MV-4-11 (cell line): ENCODE measurements around the gene HSBP1L1.
A peak's percentile ranks its signal among the peaks of the same experiment; 100 is the strongest.

ENCODE experiments used
- DNase-seq: peaks from one replicate; lab custom pipeline; 2025; lab: John Stamatoyannopoulos, UW

Gene HSBP1L1

DNA sequence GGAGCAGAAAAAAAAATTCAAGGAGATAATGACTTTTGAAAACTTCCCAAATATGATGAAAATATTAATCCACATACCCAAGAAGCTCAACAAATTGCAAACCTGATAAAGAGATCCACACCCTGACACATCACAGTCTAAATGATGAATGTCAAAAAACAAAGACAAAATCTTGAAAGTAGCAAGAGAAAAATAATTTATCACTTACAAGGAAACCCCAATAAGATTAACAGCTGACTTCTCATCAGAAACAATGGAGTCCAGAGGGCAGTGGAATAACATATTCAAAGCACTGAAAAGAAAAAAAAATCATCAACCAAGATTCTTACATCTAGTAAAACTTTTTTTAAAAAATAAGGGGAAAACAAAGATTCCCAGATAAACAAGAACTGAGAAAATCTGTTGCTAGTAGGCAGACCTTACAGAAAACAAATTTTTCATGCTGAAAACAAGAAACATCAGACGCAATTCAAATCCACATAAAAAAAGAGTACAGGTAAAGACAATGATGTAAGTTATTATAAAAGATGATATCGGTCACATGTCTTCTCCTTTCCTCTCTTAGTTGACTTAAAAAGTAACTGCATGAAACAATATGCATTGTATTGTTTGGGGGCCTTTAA is 34.3 kb upstream of the HSBP1L1 start:
- DNase-seq, result no peak

DNA sequence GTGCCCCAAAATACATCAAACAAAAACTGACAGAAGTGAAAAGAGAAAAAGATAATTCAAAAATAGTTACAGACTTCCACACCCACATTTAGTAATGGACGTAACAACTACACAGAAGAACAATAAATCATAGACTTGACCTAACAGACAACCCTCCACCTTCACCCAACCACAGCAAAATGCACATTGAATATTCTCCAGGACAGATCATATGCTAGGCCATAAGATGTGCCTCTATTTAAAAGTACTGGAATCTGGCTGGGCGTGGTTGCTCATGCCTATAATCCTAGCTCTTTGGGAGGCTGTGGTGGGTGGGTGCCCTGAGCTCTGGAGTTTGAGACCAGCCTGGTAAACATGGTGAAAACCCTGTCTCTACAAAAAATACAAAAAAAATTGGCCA is 33.0 kb upstream of the HSBP1L1 start:
- DNase-seq, result no peak

DNA sequence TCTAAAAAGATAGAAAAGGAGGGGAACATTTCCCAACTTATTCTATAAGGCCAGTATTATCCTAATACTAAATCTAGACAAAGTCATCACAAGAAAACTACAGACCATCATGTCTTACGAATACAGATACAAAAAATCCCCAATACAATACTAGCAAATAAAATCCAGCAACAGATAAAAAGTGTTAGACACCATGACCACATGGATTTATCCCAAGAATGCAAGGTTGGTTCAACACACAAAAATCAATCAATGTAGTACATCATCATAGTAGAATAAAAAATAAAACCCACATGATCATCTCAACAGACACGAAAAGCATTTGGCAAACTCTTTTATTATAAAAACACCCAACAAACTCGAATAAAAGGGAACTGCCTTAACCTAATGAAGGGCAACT is 31.5 kb upstream of the HSBP1L1 start:
- no peak for DNase-seq

DNA sequence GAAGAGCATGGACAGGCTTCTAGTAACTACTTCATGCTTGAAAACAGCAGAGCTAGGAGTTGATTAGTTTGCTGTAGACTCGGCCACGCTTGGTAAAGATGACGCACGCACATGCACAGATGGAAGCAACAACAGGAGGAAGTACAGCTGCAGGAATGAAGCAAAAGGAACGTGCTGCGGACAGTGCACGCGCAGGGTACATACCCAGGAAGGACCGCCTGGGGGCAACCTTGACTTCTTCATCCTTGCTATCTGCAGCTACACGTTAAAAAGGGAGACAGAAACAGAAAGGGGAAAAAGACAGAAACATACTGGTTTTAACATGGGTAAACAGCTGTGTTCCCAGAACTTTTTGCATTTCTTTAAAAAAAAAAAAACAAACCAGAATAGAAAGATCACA is 30.7 kb upstream of the HSBP1L1 start:
- peak; percentile 91 for DNase-seq

DNA sequence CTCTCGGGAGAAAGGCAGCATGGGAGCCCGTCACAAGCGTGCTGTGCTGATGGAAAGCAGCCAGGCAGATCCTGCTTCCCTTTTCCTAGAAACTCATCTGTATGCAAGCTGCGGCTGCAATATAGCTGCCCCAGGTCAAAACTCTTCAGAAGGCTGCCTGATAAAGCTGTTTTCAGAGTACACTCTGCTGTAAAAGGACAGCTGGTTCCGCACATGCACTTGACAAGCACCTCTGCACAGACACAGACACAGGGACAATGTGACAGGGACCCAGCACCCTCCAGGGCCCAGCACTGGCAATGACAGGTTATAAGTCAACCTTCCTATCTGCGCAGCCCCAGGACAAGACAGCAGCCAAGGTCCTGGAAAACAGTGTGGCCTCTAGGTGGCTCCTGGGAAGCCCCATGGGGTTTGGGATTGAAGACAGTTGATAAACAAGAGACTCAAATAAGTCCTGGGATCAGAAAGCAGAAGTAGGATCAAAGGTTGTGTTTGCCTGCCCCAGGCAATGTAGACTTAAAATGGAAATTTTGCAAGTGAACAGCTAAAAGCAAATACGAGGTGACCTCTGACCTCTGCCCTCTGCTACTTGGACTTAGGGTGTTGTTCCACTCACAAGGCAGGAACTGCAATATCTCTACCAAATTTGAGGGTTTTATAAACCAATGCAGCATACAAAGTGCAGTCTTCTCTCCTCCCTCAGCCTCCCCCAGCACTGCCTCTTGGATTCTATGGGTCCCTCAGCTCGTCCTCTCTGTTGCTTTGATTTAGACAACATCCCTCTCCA is 29.9 kb upstream of the HSBP1L1 start:
- peak; percentile 89 for DNase-seq

DNA sequence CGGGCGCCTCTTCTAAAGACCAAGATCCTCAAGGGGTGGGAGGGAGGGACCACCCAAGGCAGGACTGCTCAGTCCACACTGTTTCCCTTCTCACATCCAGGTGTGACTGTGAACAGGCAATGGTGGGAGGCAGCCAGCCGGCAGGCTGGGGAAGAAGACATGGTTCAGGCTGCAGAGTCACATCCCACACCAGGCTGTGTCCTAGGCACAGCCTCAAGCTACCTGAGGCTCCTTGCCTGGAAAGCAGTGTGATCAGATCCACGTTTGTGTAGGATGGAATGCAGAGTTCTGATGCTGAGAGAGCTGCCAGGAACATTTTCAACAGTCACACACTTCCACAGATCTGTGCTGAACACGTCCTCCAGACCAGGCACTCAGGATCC is 29.4 kb upstream of the HSBP1L1 start:
- DNase-seq, result no peak

DNA sequence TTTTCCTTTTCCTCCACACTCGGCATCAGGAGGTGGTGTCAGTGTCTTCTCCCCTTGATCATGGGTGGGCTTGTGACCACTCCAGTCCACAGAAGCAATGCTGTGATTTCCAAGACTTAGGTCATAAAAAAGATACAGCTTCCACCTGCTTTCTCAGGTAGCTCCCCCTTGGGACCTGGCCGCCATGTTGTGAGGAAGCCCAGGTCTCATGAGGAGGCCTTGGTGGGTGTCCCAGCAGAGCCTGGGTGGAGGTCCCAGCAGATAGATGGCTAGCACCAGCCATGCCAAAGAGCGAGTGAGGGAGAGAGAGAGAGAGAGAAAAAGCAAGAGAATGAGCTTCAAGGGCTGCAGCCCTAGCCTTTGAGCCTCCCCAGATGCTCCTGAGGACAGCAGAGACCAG is 28.9 kb upstream of the HSBP1L1 start:
- DNase-seq, result no peak

DNA sequence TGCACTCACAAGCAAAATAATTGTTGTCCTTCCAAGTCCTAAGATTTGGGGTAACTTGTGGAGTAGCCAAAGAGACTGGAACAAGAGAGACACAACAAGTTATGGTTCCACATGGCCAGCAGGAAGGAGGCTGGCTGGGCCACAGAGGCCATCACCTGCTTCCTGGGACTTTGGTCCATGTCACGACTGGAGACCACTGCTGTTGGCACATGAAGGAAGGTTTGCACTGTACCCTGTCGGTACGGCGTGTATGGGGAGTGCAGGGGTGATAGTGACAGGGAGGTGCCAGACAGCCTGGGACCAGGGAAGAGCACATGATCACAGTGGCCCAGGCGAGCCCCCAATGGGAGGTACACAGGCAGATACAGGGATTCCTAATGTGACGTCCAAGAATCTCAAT is 28.5 kb upstream of the HSBP1L1 start:
- DNase-seq, result no peak

DNA sequence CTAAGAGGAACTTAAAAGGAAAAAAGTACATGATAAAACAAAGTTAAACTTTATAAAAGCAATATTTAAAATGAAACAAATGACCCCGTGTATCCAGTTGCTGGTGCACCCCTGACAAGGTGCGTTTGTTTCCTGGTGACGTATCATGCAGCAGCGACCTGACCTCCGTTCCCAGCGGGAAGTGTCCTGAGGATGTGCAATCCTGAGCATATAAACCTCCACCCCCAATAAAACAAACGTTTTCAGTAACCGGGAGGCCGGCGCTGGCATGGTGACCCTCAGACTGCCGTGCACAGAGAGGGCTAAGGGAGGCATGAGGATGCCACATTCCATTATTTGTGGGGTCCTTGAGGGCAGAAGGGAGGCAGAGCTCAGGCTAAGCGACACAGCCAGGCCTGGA is 27.8 kb upstream of the HSBP1L1 start:
- no peak for DNase-seq

DNA sequence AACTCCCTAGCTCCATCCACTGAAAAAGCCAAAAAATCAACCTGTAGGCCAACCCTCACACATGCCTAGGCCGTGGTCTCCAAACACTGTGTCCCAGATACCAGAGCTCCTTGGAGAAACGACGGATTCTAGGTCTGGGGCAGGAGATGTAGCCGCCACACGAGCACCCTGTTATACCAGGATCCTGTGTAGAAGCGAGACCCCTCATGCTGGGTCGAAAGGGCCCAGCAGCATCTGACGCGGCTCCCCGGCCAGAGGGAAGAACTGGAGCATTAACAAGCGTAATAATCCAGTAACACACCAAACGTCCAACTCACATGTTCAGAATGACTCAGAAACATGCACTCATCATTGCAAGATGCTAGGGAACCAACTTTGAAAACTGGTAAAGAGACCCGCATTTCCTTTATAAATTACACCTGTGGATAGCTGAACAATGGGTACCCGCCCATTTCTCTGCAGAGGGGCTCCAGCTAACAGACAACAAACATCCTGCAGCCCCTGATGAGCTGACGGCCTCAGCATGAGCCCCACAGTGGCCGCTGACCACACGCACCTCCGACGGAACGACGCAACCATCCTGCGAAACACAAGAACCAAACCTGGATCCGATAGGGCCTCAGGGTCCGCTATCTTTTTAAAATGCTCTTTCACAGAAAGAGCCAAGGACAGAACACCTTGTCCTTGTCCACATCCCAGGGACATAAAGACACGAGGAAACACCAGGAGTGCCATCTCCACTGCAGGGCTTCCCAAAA is 27.2 kb upstream of the HSBP1L1 start:
- DNase-seq, result no peak

DNA sequence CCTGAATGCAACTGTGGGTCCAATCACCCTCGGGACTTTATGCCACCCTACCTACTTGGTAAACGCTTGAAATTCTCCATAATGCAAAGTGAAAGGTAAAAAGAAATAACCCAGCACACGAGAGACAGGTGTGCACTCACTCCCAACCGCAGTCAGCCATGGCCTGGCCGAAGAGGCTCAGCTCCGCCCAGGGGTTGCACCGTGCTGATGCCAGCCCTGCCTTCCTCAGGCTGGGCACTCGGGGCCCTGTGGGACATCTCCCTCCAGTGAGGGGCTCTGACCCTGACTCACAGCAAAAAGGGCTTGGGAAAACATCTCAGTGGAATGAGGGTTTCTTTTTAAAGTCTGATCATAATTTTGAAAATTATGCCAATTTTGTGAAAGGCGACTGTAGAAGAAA is 26.2 kb upstream of the HSBP1L1 start:
- DNase-seq, result no peak

DNA sequence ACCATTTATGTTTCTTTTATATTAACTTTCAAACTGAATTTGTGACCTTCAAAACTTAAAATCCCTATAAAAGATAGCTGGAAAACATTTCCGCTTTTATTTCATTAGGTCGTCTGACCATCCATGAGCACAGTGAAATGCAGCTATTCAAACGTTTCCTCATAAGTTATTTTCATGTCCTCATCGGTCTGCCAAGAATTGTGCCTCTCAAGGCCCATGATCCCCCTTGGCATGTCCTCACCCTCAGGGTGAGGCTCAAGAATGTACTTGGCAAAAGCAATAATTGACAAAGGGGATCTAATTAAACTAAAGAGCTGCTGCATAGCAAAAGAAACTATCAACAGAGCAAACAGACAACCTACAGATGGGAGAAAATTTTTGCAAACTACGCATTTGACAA is 25.3 kb upstream of the HSBP1L1 start:
- no peak for DNase-seq

DNA sequence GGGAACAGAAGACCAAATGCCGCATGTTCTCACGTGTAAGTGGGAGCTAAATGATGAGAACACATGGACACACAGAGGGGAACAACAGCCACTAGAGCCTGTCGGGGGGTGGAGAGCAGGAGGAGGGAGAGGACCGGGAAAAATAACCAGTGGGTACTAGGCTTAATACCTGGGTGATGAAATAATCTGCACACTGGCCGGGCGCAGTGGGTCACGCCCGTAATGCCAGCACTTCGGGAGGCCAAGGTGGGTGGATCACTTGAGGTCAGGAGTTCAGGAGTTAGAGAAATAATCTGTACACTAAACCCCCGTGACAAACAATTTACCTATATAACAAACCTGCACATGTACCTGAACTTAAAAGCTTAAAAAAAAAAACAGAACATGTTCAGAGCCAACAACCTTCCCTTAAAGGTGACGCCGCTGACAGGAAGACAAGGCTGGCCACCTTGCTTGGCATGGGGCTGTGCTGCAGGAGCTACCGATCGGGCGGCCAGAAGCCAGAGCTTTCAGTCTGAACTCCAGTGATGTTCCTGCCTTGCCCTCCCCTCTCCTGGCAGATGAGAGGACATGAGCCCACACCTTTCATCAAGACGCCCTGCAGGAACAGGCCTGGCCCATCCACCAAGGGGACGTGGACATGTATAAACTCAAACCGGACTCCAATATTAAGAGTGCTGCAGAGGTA is 24.2 kb upstream of the HSBP1L1 start:
- no peak for DNase-seq

DNA sequence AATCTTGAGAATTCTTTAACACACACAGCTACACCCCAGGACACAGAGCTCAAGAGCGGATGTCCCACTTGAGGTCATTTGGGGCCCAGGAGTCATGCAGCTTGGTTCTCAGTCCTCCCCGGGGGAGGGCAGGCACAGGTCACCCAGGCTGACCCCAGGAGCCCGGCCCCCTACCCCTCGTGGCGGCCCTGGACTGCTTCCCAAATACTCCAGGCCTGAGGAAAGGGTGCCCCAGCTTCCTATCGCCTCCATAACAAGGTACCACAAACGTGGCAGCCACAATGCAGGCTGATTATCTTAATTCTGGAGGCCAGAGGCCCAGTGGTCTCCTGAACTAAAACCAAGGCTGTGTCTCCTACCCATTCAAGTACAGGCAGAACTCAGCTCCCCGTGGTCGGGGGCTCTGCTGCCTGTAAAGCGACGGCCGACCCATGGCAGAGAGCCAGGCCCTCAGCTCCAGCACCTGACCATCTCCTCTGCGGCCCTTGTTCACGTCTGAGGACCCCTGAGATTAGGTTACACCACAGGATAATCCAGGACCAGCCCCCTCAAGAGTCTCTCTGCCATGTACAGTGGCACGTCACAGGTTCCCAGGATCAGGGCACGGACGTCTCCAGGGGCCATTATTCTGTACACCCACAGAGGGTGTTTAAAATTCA is 23.5 kb upstream of the HSBP1L1 start:
- DNase-seq, result no peak

DNA sequence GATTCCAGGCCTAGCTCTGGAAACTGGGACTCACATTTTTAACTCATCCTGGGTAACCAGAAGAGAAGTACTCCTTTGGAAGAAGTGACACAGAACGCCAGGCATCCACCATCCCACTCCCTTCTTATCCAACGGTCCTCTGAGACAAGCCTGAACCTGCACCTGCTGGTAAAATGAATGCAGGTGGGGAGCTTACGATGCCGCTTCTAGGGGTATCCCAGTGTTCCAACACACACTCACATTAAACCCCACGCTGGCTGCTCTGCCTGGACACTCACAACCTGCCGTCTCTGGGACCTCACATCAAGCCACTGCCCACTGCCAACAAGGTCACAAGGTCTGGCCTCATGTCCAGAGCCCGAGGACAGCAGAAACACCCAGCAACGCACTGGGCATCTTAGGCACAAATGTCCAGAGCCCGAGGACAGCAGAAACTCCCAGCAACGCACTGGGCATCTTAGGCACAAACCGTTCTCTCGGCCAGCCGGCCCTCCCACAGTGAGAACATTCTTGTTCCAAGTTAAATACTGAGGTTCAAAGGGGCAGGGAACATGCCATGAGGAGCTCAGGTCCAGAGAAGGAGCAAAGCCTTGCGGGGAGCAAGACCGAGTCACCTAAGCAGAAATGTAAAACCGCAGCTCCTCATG is 22.8 kb upstream of the HSBP1L1 start:
- no peak for DNase-seq

DNA sequence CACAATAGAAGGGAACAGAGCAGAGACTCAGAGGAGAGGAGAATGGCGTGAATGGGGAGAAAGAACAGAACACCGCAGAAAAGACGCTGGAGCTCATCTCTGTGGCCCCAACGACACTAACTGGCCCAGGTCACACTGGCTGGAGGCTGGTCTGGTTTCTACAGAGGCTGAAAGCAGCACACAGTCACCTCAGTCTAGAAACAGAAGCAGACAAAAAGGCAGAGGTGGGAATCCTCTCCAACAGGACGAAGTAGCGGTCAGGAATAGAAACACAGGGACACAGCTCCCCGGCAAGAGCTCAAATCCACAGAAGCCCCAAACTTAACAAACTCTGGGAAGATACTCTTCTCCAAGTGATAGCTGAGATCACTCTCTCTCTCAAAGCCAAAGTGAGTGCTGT is 22.2 kb upstream of the HSBP1L1 start:
- no peak for DNase-seq

DNA sequence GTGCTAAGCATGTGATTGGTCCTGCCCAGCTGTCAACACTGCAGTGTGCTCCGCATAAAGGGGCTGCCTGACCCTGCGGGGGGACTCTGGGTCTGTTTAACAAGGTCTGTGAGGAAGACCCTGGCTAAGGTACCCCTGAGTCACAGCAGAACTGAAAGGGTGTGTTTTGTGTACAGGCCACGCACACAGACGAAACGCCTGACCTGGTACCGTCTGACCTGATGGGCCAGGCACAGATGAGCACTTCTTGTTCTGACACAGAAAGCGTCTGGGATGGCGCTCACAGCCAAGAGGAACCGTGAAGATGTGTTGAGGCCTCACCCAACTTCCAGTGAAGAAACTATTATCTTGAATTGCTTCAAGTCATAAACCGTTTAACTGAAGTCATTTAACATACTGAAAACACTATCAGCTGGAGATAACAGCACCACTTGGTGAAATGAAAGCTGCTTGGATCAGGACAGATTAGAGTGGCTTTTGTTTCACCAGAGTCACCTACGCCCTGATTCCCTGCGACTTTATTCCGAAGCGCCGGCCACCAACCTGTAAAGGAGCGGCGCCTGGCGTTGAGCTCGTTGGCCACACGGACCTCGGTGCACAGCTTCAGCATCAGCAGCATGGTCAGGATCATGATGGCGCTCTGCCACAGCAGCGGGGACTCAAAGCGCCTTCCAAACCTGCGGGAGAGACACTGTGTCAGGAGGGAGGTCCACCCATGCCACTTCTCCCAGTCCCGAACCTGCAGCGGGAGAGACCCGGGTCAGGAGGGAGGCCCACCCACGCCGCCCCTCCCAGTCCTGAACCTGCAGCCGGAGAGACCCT is 21.4 kb upstream of the HSBP1L1 start:
- DNase-seq, result no peak

DNA sequence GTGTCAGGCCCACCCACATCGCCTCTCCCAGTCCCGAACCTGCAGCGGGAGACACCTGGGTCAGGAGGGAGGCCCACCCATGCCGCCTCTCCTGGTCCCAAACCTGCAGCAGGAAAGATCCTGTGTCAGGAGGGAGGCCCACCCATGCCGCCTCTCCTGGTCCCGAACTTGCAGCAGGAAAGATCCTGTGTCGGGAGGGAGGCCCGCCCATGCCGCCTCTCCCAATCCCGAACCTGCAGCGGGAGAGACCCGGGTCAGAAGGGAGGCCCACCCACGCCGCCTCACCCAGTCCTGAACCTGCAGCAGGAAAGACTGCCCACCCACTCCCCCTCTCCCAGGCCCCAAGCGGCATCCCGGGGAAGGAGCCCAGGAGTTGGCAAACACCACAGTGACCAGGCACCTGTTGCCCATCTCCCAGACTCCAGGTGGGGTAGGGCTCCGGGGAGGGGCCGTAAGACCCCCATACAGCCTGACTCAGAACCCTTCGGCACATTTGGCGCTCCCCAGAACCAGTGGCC is 20.8 kb upstream of the HSBP1L1 start:
- DNase-seq, result no peak

DNA sequence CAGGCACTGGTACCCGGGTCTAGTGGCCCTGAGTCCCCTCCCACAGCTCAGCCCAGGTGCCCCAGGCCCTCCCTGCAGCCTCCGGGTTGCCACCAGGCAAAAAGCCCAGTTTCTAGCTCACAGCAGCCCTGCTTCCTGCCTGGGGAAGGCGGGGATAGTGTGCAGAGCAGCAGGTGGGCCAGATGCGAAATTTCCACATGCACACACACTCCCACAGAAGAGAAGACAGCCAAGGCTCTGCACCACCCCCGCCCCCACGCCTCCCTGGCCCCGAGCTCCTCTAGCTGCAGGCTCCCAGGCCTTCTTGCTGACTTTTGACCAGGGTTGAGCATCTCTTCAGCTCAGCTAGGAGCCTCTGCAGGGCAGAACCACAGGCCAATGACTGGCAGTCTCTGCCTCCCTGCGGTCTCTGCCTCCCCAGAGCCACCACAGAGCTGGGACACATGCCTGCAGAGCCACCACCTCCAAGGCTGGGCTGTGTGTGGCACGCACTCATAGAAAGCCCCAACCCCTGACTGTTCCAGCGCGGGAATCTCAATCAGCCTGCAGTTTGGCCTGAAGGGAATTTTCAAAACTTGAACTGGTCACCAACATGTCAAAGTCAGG is 20.2 kb upstream of the HSBP1L1 start:
- DNase-seq, result no peak

DNA sequence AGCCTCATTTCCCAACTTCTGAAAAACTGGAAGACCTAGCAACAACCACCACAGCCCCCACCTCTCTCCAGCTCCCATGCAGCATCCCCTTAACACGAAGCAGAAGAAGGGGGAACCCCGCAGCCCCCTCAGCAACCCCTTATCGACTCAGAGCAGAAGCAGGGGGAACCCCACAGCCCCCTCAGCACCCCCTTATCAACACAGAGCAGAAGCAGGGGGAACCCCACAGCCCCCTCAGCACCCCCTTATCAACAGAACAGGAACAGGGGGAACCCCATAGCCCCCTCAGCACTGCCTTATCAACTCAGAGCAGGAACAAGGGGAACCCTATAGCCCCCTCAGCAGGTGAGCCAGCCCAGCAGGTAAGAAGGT is 19.7 kb upstream of the HSBP1L1 start:
- no peak for DNase-seq
